Muscle layer of colon (tissue), 2 donors: ENCODE results near the gene MAP1LC3A.

Experiments used
- H3K27ac ChIP-seq: one replicate; pipeline ENCODE4 v1.7.0; 2013; ENCODE audit warnings: low read depth, mild to moderate bottlenecking, low read length, moderate library complexity
- H3K27me3 ChIP-seq, 2 donors: one replicate each; pipeline ENCODE4 v1.7.0; 2013; ENCODE audit warnings: low read length in 2 of 2, mild to moderate bottlenecking in 2 of 2; ENCODE audit not compliant: insufficient read depth in 2 of 2, control insufficient read depth in 1 of 2
- H3K36me3 ChIP-seq: one replicate; pipeline ENCODE4 v1.7.0; 2013; ENCODE audit warnings: mild to moderate bottlenecking, low read length; ENCODE audit not compliant: insufficient read depth
- H3K4me1 ChIP-seq: one replicate; pipeline ENCODE4 v1.7.0; 2013; ENCODE audit warnings: mild to moderate bottlenecking, low read length; ENCODE audit not compliant: insufficient read depth
- H3K4me3 ChIP-seq, 2 donors: one replicate each; pipeline ENCODE4 v1.7.0; 2013; ENCODE audit warnings: low read length in 2 of 2, low read depth in 1 of 2, mild to moderate bottlenecking in 1 of 2, moderate library complexity in 1 of 2
- H3K9ac ChIP-seq: one replicate; pipeline ENCODE4 v1.7.0; 2013; ENCODE audit warnings: low read length
- H3K9me3 ChIP-seq: one replicate; pipeline ENCODE4 v1.7.0; 2013; ENCODE audit warnings: mild to moderate bottlenecking, low read length
- donor health status: abdominal sarcoma.
- donor health status: Adenocarcinoma of cecum.

MAP1LC3A gene

GRCh38 chr20:34531608-34532265, 26.8 kb upstream of the MAP1LC3A start:
- Histone ChIP-seq H3K36me3 (peaks cover 65% of the 10 kb centered on the region), H3K9me3 (no peaks in the 10 kb centered on the region), H3K9ac (no peak overlapping the region), H3K4me3 (no peak overlapping the region), H3K27ac (no peak overlapping the region), H3K27me3 (no peaks in the 10 kb centered on the region), H3K4me1 (peaks cover 11% of the 10 kb centered on the region)

DNA sequence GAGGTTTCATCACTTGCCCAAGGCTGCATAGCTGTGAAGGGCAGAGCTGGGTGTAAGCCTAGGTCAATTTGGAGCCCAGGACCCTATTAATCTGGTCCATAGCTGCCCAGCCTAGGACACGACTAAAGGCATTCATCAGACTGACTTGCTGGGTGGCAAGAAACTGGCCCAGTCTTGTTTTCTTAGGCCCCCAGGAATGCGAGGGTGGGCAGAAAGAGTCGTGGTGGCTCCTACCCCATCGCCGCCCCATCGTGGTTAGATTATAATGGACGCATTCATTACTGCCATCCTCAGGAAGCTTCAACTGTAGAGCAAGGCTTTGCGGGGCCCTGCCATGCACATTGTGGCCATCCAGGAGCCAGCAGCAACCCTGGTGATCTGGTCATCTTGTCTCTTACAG, 26.2 kb upstream of the MAP1LC3A start:
- H3K36me3 ChIP-seq: peaks cover 65% of the 10 kb centered on the region

GRCh38 chr20:34532756-34533155, 25.8 kb upstream of the MAP1LC3A start:
- Histone ChIP-seq H3K27ac (no peak overlapping the region), H3K4me1 (peaks cover 7% of the 10 kb centered on the region), H3K4me3 (no peak overlapping the region), H3K9ac (no peak overlapping the region), H3K27me3 (no peaks in the 10 kb centered on the region), H3K9me3 (no peaks in the 10 kb centered on the region), H3K36me3 (peaks cover 65% of the 10 kb centered on the region)

More for the DNA sequence above, 26.2 kb upstream of the MAP1LC3A start:
- no peaks in the 10 kb centered on the region for H3K27me3 ChIP-seq
- peaks cover 7% of the 10 kb centered on the region for H3K4me1 ChIP-seq
- H3K4me3 ChIP-seq: no peak overlapping the region
- no peak overlapping the region for H3K9ac ChIP-seq
- no peaks in the 10 kb centered on the region for H3K9me3 ChIP-seq
- no peak overlapping the region for H3K27ac ChIP-seq

DNA sequence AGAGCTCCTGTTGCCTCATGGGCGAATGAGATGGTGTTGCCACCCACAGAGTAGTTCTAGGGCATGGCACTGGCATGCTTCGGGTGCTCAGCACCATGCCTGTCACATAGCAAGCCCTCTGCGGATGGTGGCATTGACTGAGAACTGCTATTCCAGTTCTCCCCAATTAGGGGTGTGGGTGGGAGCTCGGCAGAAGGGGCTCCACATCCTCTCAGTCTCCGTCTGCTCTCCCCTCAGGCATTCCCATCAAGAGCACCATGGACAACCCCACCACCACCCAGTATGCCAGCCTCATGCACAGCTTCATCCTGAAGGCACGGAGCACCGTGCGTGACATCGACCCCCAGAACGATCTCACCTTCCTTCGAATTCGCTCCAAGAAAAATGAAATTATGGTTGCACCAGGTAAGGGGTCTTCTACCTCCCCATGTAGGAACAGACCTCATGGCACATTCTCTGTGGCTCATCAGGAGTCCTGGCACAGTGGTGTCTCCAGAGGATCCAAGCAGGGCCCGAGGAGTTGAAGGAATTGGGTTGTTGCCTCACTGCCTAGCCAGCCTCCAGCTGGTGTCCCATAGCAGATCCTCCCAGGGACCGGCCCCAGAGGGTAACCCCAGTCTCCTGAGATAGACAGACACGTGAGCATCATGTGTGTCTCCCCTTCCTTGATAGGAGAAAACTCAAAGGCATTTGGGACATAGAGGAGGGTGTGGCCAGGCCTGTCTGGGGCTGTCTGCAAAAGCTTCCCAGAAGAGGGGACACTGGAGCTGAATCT, 23.9 kb upstream of the MAP1LC3A start:
- peaks cover 65% of the 10 kb centered on the region for H3K36me3 ChIP-seq
- no peaks in the 10 kb centered on the region for H3K9me3 ChIP-seq
- no peak overlapping the region for H3K4me3 ChIP-seq
- H3K4me1 ChIP-seq: no peaks in the 10 kb centered on the region
- no peaks in the 10 kb centered on the region for H3K27me3 ChIP-seq
- no peak overlapping the region for H3K27ac ChIP-seq
- H3K9ac ChIP-seq: no peak overlapping the region

- H3K36me3 ChIP-seq: peaks cover 64% of the 10 kb centered on the region
Observed at GRCh38 chr20:34535301-34535840, 23.1 kb upstream of the MAP1LC3A start.

GRCh38 chr20:34535857-34536256, 22.7 kb upstream of the MAP1LC3A start:
- no peak overlapping the region for H3K9ac ChIP-seq
- no peaks in the 10 kb centered on the region for H3K9me3 ChIP-seq
- no peaks in the 10 kb centered on the region for H3K4me1 ChIP-seq
- H3K27me3 ChIP-seq: no peaks in the 10 kb centered on the region
- H3K36me3 ChIP-seq: peaks cover 64% of the 10 kb centered on the region
- no peak overlapping the region for H3K27ac ChIP-seq
- no peak overlapping the region for H3K4me3 ChIP-seq

More at GRCh38 chr20:34535301-34535840, 23.1 kb upstream of the MAP1LC3A start:
- Histone ChIP-seq H3K27ac (no peak overlapping the region), H3K4me1 (no peaks in the 10 kb centered on the region), H3K27me3 (no peaks in the 10 kb centered on the region), H3K9me3 (no peaks in the 10 kb centered on the region), H3K9ac (no peak overlapping the region), H3K4me3 (no peak overlapping the region)

GRCh38 chr20:34536798-34537394, 21.6 kb upstream of the MAP1LC3A start:
- Histone ChIP-seq H3K4me3 (no peak overlapping the region), H3K36me3 (peaks cover 70% of the 10 kb centered on the region), H3K4me1 (no peaks in the 10 kb centered on the region), H3K27ac (no peak overlapping the region), H3K9ac (no peak overlapping the region), H3K9me3 (no peaks in the 10 kb centered on the region), H3K27me3 (no peaks in the 10 kb centered on the region)

DNA sequence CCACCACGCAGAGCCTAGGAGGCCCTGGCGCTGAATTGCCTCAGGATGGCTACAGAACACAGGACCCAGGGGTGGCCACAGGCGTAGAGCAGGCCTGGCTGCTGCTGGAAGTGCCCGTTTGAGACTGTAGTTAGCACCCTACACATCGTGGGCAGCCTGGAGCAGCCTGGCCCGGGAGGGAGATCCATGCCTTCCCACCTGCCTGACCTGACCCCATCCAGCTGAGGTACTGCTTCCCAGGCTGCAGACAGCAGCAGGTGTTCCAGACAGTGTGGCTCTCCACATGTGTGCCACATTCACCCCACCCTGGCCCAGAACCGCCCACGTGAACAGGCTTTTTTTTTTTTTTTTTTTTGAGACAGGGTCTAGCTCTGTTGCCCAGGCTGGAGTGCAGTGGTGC, 20.9 kb upstream of the MAP1LC3A start:
- no peak overlapping the region for H3K27ac ChIP-seq
- no peaks in the 10 kb centered on the region for H3K27me3 ChIP-seq
- peaks cover 71% of the 10 kb centered on the region for H3K36me3 ChIP-seq
- H3K4me1 ChIP-seq: no peaks in the 10 kb centered on the region
- H3K9ac ChIP-seq: no peak overlapping the region
- no peak overlapping the region for H3K4me3 ChIP-seq
- H3K9me3 ChIP-seq: no peaks in the 10 kb centered on the region

DNA sequence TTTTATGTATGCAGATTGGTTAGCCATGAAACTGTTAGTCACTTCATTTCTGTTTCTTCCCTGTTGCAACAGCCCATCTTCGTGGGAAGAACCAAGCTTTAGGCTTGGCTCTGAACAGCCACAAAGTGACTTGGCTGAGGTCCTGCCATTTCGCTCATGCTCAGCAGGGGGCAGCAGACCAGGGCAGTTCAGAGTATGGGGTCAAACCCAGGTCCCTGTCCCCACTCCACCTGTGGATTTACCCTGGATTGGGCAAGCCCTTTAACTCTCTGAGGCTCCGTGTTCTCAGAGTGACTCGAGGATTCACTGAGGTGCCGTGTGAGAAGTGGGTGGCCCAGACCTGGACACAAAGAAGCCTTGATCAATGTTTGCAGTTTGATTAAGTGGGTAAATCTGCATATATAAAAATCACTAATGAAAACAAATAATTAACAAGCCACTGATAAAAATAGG, 19.8 kb upstream of the MAP1LC3A start:
- no peaks in the 10 kb centered on the region for H3K9me3 ChIP-seq
- no peaks in the 10 kb centered on the region for H3K27me3 ChIP-seq
- no peak overlapping the region for H3K27ac ChIP-seq
- no peak overlapping the region for H3K4me3 ChIP-seq
- no peak overlapping the region for H3K9ac ChIP-seq
- H3K36me3 ChIP-seq: peaks cover 71% of the 10 kb centered on the region
- H3K4me1 ChIP-seq: no peaks in the 10 kb centered on the region

DNA sequence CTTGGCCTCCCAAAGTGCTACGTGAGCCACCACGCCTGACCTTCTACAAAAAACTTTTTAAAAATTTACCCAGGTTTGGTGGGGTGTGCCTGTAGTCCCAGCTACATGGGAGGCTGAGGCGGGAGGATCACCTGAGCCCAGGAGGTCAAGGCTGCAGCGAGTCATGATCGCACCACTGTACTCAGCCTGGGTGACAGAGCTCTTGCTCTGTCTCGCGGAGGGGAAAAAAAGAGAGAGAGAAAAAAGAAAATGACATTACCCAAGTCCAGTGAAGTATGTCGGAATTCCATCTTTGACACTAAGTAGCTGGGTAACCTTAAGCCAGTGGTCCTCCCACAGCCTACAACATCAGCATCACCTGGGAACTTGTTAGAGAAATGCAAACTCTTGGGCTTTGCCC, 18.8 kb upstream of the MAP1LC3A start:
- Histone ChIP-seq H3K4me3 (no peak overlapping the region), H3K36me3 (peaks cover 61% of the 10 kb centered on the region), H3K27ac (no peak overlapping the region), H3K4me1 (no peaks in the 10 kb centered on the region), H3K9me3 (no peaks in the 10 kb centered on the region), H3K27me3 (no peaks in the 10 kb centered on the region), H3K9ac (no peak overlapping the region)

- H3K36me3 ChIP-seq: peaks cover 51% of the 10 kb centered on the region
Observed at GRCh38 chr20:34540596-34541263, 17.8 kb upstream of the MAP1LC3A start.

More at GRCh38 chr20:34540596-34541263, 17.8 kb upstream of the MAP1LC3A start:
- H3K27me3 ChIP-seq: no peaks in the 10 kb centered on the region
- H3K27ac ChIP-seq: no peak overlapping the region
- no peak overlapping the region for H3K4me3 ChIP-seq
- no peaks in the 10 kb centered on the region for H3K9me3 ChIP-seq
- no peak overlapping the region for H3K9ac ChIP-seq
- no peaks in the 10 kb centered on the region for H3K4me1 ChIP-seq
